Keratinocyte (primary cell): Measurements from ENCODE around the gene TRMT112. TPM values are rescaled to one million over a fixed set of nuclear protein-coding genes. Genes with fewer than 3 reads are reported as not detected.

Experiments
- DNase-seq: peaks from one replicate; pipeline ENCODE4 v3.0.0-alpha.2; 2011; ENCODE audit warnings: low read depth, missing footprints, low spot score
- FAIRE-seq: peaks from 2 replicates; lab custom pipeline; 2011; peaks lifted over from hg19 to GRCh38; lab: Jason Lieb, UNC
- H2AFZ ChIP-seq: 2 replicates; pipeline ENCODE4 v1.6.0; 2012; ENCODE audit warnings: low read length, control low read depth, inconsistent platforms; ENCODE audit not compliant: control insufficient read depth
- H3K27ac ChIP-seq: 2 replicates; pipeline ENCODE4 v1.5.1; 2011; ENCODE audit warnings: low read length; ENCODE audit not compliant: control insufficient read depth, insufficient read depth
- H3K27me3 ChIP-seq: 3 replicates; pipeline ENCODE4 v1.6.0; 2011; ENCODE audit warnings: low read length; ENCODE audit not compliant: control insufficient read depth, insufficient read depth; ENCODE audit errors: extremely low read depth
- H3K36me3 ChIP-seq, 2 experiments: 2 replicates in 1 of 2; 3 replicates in 1 of 2; pipeline ENCODE4 v1.5.1; 2011; ENCODE audit warnings: low read length in 2 of 2, mild to moderate bottlenecking in 1 of 2; ENCODE audit not compliant: control insufficient read depth in 2 of 2, insufficient read depth in 2 of 2; ENCODE audit errors: extremely low read depth in 1 of 2
- H3K4me1 ChIP-seq: 3 replicates; pipeline ENCODE4 v1.5.1; 2011; ENCODE audit warnings: low read length; ENCODE audit not compliant: control insufficient read depth, insufficient read depth; ENCODE audit errors: extremely low read depth
- H3K4me2 ChIP-seq: 3 replicates; pipeline ENCODE4 v1.6.0; 2011; ENCODE audit warnings: low read depth, low read length; ENCODE audit not compliant: control insufficient read depth, insufficient read depth; ENCODE audit errors: extremely low read depth
- H3K4me3 ChIP-seq, 3 experiments: fragments of 200-600 bp in 1 of 3; sonication (generic) in 1 of 3; 2 replicates in 2 of 3; 3 replicates in 1 of 3; pipeline ENCODE4 v1.5.1; 2011 to 2016; ENCODE audit warnings: low read length in 3 of 3, mild to moderate bottlenecking in 3 of 3, control low read depth in 2 of 3, inconsistent platforms in 1 of 3, low read depth in 1 of 3, mixed read lengths in 1 of 3, mixed run types in 1 of 3, moderate library complexity in 1 of 3; ENCODE audit not compliant: control insufficient read depth in 2 of 3, insufficient read depth in 2 of 3; ENCODE audit errors: extremely low read depth in 1 of 3
- H3K79me2 ChIP-seq: 2 replicates; pipeline ENCODE4 v1.6.0; 2012; ENCODE audit warnings: low read length; ENCODE audit not compliant: control insufficient read depth, insufficient read depth
- H3K9ac ChIP-seq: 3 replicates; pipeline ENCODE4 v1.6.0; 2011; ENCODE audit warnings: low read length; ENCODE audit not compliant: control insufficient read depth, insufficient read depth; ENCODE audit errors: extremely low read depth
- H3K9me1 ChIP-seq: 3 replicates; pipeline ENCODE4 v1.6.0; 2011; ENCODE audit warnings: low read length; ENCODE audit not compliant: control insufficient read depth, insufficient read depth; ENCODE audit errors: extremely low read depth
- H3K9me3 ChIP-seq: 2 replicates; pipeline ENCODE4 v1.5.1; 2012; ENCODE audit warnings: low read depth, low read length; ENCODE audit not compliant: control insufficient read depth
- H4K20me1 ChIP-seq: 3 replicates; pipeline ENCODE4 v1.6.0; 2011; ENCODE audit warnings: low read length; ENCODE audit not compliant: control insufficient read depth, insufficient read depth; ENCODE audit errors: extremely low read depth
- CTCF ChIP-seq, 3 experiments: IDR thresholded peaks in 1 of 3; conservative IDR thresholded peaks in 1 of 3; optimal IDR thresholded peaks in 1 of 3; 2 replicates in 2 of 3; 3 replicates in 1 of 3; pipeline versions ENCODE3 to v1.5.1; 2011; ENCODE audit warnings: low read length in 3 of 3, mild to moderate bottlenecking in 3 of 3, moderate library complexity in 2 of 3, control low read depth in 1 of 3, inconsistent platforms in 1 of 3; ENCODE audit not compliant: insufficient read depth in 2 of 3; ENCODE audit errors: extremely low read depth in 1 of 3
- EZH2 ChIP-seq: IDR thresholded peaks from one replicate; pipeline ENCODE4 v1.6.1; 2012; ENCODE audit warnings: inconsistent platforms, mild to moderate bottlenecking, low read length, moderate library complexity
- dilution Hi-C: fragments of 300-500 bp; cut with MboI; formaldehyde crosslinking; loops from one replicate; pipeline ENCODE4 v1.7.0; 2020; ENCODE audit warnings: low sequenced_read_pairs; ENCODE audit not compliant: extremely low pct_ligation_motif_present
- polyA plus RNA-seq, 5 experiments: library from polyadenylated mRNA; depleted of rRNA in 3 of 5; stranded (reverse) in 3 of 5; stranded (forward) in 1 of 5; unstranded in 1 of 5; fragments of >200 nt; gene quantifications; 1 replicate in 1 of 5; 2 replicates in 3 of 5; 3 replicates in 1 of 5; pipeline versions ENCODE4 v1.2.1 to v1.2.3, GENCODE V29; 2011 to 2012; ENCODE audit warnings: missing spikeins in 2 of 5, low read depth in 1 of 5, low replicate concordance in 1 of 5

Gene TRMT112
- polyA plus RNA-seq, 1 donor (not counting 4 experiments of a cell fraction or from before 2014, with no cell fraction given), result 408 TPM

- DNase-seq (no peak), FAIRE-seq (no peak)
- H3K36me3 ChIP-seq, result no peaks in the 10 kb centered on the region
- TF ChIP-seq CTCF (optimal IDR thresholded peaks at IDR 0.05 in 1 of 3, IDR thresholded peaks at IDR 0.05 in 1 of 3, conservative IDR thresholded peaks at IDR 0.05 in 1 of 3; ENCODE audit: extremely low read depth in 1 of 3, insufficient read depth in 2 of 3, low read length in 3 of 3), result no peak
- TF ChIP-seq EZH2, result no peak
- peaks cover 19% of the 10 kb centered on the region for H3K79me2 ChIP-seq
- H3K4me2 ChIP-seq, result peak overlapping the region; percentile 97
- H3K9me3 ChIP-seq, result no peaks in the 10 kb centered on the region
- H3K4me3 ChIP-seq, result peak overlapping the region; percentile 78 to 86 (median 83)
- dilution Hi-C loops, result no loop called here
- H3K9ac ChIP-seq, result peak overlapping the region; percentile 80
- H4K20me1 ChIP-seq, result peaks cover 3% of the 10 kb centered on the region
- H2AFZ ChIP-seq, result no peak overlapping the region
- H3K9me1 ChIP-seq, result no peaks in the 10 kb centered on the region
- peak overlapping the region; percentile 54 for H3K27ac ChIP-seq
- no peaks in the 10 kb centered on the region for H3K27me3 ChIP-seq
- H3K4me1 ChIP-seq, result peaks cover 27% of the 10 kb centered on the region
These were observed 10.3 kb downstream of the TRMT112 start for GRCh38 chr11:64306876-64307622.

GRCh38 chr11:64306563-64306875, 10.8 kb downstream of the TRMT112 start:
- DNase-seq, result no peak
- H3K4me2 ChIP-seq, result peak overlapping the region; percentile 97
- peak overlapping the region; percentile 80 for H3K9ac ChIP-seq
- peak overlapping the region; percentile 54 for H3K27ac ChIP-seq
- no peak for TF ChIP-seq EZH2
- no peak for TF ChIP-seq CTCF (optimal IDR thresholded peaks at IDR 0.05 in 1 of 3, IDR thresholded peaks at IDR 0.05 in 1 of 3, conservative IDR thresholded peaks at IDR 0.05 in 1 of 3; ENCODE audit: extremely low read depth in 1 of 3, insufficient read depth in 2 of 3, low read length in 3 of 3)
- H2AFZ ChIP-seq, result peak overlapping the region; percentile 19
- H3K36me3 ChIP-seq, result no peaks in the 10 kb centered on the region
- peak overlapping the region; percentile 78 to 86 (median 83) for H3K4me3 ChIP-seq
- H3K4me1 ChIP-seq, result peaks cover 27% of the 10 kb centered on the region
- H3K9me3 ChIP-seq, result no peaks in the 10 kb centered on the region
- H4K20me1 ChIP-seq, result peaks cover 3% of the 10 kb centered on the region
- no peaks in the 10 kb centered on the region for H3K27me3 ChIP-seq
- H3K79me2 ChIP-seq, result peaks cover 19% of the 10 kb centered on the region
- no peak for FAIRE-seq
- dilution Hi-C loops, result no loop called here
- no peaks in the 10 kb centered on the region for H3K9me1 ChIP-seq
